NB4 (cell line): Measurements from ENCODE around the gene IFNLR1.

ENCODE experiments used
- MYC ChIP-seq: IDR thresholded peaks from 2 replicates; pipeline ENCODE4 v1.6.1; 2011; ENCODE audit warnings: low read depth, low read length
- POLR2A ChIP-seq: IDR thresholded peaks from 2 replicates; pipeline ENCODE4 v1.6.1; 2011; ENCODE audit warnings: mild to moderate bottlenecking; ENCODE audit not compliant: insufficient read length; ENCODE audit errors: extremely low read depth
- TF ChIP-seq, protein P1 (sequence below): IDR thresholded peaks from one replicate; pipeline ENCODE4 v1.5.1; 2012; ENCODE audit warnings: low read depth, low read length

DNA sequence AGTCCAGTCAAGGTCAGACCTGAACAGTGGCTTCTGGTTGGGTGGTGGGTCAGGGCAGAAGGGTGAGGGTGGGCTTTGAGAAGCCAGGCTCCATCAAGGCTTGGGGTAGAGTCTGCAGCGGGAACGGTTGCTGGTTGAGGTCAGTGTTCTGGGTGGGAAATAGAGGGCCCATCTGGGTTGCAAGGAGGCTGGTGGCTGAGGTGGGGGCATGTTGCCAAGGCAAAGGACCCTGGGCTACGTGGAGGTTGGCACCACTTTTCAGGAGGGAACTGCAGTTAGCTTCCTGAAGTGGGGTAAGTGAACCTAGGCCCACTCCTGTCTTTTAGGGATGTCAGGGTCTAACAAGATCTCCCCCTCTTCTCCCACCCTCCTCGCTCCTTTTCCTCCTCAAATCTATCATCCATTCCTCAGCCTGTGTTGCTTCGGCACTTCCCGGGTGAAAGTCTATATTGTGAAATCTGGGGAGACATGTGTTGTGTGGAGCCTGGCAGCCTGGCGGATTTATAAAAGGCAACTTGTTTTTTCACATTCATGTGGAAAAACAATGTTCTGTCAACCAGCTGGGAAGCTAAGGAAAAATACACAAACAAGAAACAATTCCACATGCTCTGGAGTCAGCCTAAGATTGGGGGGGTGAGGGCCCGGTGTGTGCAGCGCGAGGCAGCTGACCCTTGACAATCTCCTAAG is 45.6 kb downstream of the IFNLR1 start:
- TF ChIP-seq, protein P1, sequence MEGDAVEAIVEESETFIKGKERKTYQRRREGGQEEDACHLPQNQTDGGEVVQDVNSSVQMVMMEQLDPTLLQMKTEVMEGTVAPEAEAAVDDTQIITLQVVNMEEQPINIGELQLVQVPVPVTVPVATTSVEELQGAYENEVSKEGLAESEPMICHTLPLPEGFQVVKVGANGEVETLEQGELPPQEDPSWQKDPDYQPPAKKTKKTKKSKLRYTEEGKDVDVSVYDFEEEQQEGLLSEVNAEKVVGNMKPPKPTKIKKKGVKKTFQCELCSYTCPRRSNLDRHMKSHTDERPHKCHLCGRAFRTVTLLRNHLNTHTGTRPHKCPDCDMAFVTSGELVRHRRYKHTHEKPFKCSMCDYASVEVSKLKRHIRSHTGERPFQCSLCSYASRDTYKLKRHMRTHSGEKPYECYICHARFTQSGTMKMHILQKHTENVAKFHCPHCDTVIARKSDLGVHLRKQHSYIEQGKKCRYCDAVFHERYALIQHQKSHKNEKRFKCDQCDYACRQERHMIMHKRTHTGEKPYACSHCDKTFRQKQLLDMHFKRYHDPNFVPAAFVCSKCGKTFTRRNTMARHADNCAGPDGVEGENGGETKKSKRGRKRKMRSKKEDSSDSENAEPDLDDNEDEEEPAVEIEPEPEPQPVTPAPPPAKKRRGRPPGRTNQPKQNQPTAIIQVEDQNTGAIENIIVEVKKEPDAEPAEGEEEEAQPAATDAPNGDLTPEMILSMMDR, result no peak
- TF ChIP-seq POLR2A, result no peak
- no peak for TF ChIP-seq MYC
